Measurements from ENCODE around the gene CMTR1. TPM values are rescaled to one million over a fixed set of nuclear protein-coding genes. Genes with fewer than 3 reads are reported as not detected.

Gene CMTR1
- total and polyA plus RNA-seq, 10 of the 15 experiments (the other 5 are each of a cell fraction or from before 2014, with no cell fraction given): 2.7 to 67.0 (median 46.2) TPM

GRCh38 chr6:37478827-37479226 lies 45.8 kb downstream of the CMTR1 start:
- in situ Hi-C loops (cut with MboI): no loop called here
- no peaks in the 10 kb centered on the region for H3K27me3 ChIP-seq (replicated peaks in 1 of 2; ENCODE audit: control insufficient read depth in 2 of 2, insufficient read depth in 2 of 2, low read length in 1 of 2)

More at GRCh38 chr6:37478827-37479226, 45.8 kb downstream of the CMTR1 start:
- no peak for FAIRE-seq
- Histone ChIP-seq H3K9me3 (replicated peaks; ENCODE audit: control insufficient read depth, insufficient read depth, low read length) (no peaks in the 10 kb centered on the region), H3K4me3 (no peak overlapping the region), H3K79me2 (ENCODE audit: control insufficient read depth, insufficient read depth, low read length) (no peaks in the 10 kb centered on the region), H3K4me2 (ENCODE audit: control insufficient read depth, insufficient read depth) (no peak overlapping the region), H3K36me3 (ENCODE audit: control insufficient read depth in 2 of 2, insufficient read depth in 2 of 2, low read length in 1 of 2) (peaks cover 45 to 51% of the 10 kb centered on the region in 2 experiments), H3K27ac (ENCODE audit: control insufficient read depth, insufficient read depth) (no peak overlapping the region), H3K4me1 (ENCODE audit: control insufficient read depth, insufficient read depth, low read length) (no peaks in the 10 kb centered on the region; the same call in 1 of the 2 replicates), H2AFZ (ENCODE audit: control insufficient read depth, low read depth, low read length) (no peak overlapping the region), H3K9ac (ENCODE audit: control insufficient read depth, insufficient read depth, low read length) (no peak overlapping the region), H4K20me1 (ENCODE audit: control insufficient read depth, insufficient read depth) (no peaks in the 10 kb centered on the region)
- ChIA-PET RAD21 (ENCODE audit: unreplicated experiment) (interaction anchor here (1.3 kb wide), 1 partner anchor 213 kb away, joined by 3 read pairs; no protein-coding TSS in a partner anchor), SMC1A (ENCODE audit: uncharacterized antibody, unreplicated experiment) (interaction anchor here (1.6 kb wide), 1 partner anchor 44 kb away, joined by 4 read pairs; no protein-coding TSS in a partner anchor), CTCF (interaction anchor here (0.8 to 5.6 kb wide), 3 partner anchors 17 to 87 kb away, joined by 3 to 18 read pairs (median 4); no protein-coding TSS in a partner anchor), POLR2A (no interaction called here)
- 84% methylated on average over 7 of the region's 7 CpGs for WGBS (ENCODE audit: insufficient coverage, insufficient replicate concordance, low lambda C conversion rate, missing lambda C conversion rate)
- TF ChIP-seq CTCF (IDR thresholded peaks at IDR 0.05 in 2 of 3, conservative IDR thresholded peaks at IDR 0.05 in 1 of 3; ENCODE audit: control insufficient read depth in 2 of 3, extremely low read depth in 1 of 3, insufficient read depth in 1 of 3, low read depth in 3 of 3, low read length in 3 of 3): no peak
- DNase-seq (ENCODE audit: low read depth, low spot score): no peak
- no peak for ATAC-seq
- intact Hi-C loops (cut with micrococcal nuclease; ENCODE audit: unreplicated experiment): no loop called here
- no TSS peak for BruUV-seq (replicated peaks)

Data from GM12878 (cell line).